ENCODE data around the gene FREM1. TPM values are rescaled to one million over a fixed set of nuclear protein-coding genes. Genes with fewer than 3 reads are reported as not detected.

The FREM1 gene
- total RNA-seq, 1 experiment from 2014 or later, result 1.2 TPM

GRCh38 chr9:14842269-14842668, 68.0 kb downstream of the FREM1 start:
- Histone ChIP-seq H2AFZ (ENCODE audit: low read length) (no peak overlapping the region), H3K4me2 (ENCODE audit: low read length) (no peak overlapping the region), H3K4me3 (ENCODE audit: low read length) (no peak overlapping the region), H3K27me3 (ENCODE audit: low read length) (no peaks in the 10 kb centered on the region), H3K9me2 (replicated peaks; ENCODE audit: low read length) (no peaks in the 10 kb centered on the region), H4K20me1 (ENCODE audit: low read length) (no peaks in the 10 kb centered on the region), H3K9ac (ENCODE audit: low read length) (no peak overlapping the region), H3K4me1 (ENCODE audit: insufficient read depth, low read length) (no peaks in the 10 kb centered on the region), H3K27ac (ENCODE audit: low read length) (no peak overlapping the region), H3K36me3 (ENCODE audit: low read depth, low read length) (no peaks in the 10 kb centered on the region; the same call in 1 of the 2 replicates), H3K79me2 (ENCODE audit: low read length) (no peaks in the 10 kb centered on the region), H3K9me3 (ENCODE audit: low read length) (no peaks in the 10 kb centered on the region), H3F3A (ENCODE audit: low read length, unreplicated experiment) (no peaks in the 10 kb centered on the region)
- ATAC-seq, result no peak
- no peak for TF ChIP-seq CTCF (conservative IDR thresholded peaks at IDR 0.05; ENCODE audit: low read depth, low read length)
- no peak for TF ChIP-seq EZH2 (IDR thresholded peaks at IDR 0.05; ENCODE audit: low read length, unreplicated experiment)
- TF ChIP-seq EZH2phosphoT487 (IDR thresholded peaks at IDR 0.05; ENCODE audit: borderline replicate concordance, low read length), result no peak
- POLR2A ChIA-PET (ENCODE audit: unreplicated experiment), result no interaction called here
- no TSS peak for BruUV-seq (replicated peaks)
- intact Hi-C loops (cut with micrococcal nuclease), result no loop called here
- CTCF ChIA-PET, result no interaction called here
- DNase-seq, result no peak

GRCh38 chr9:14838701-14839100, 71.5 kb downstream of the FREM1 start:
- Histone ChIP-seq H3K9me3 (ENCODE audit: low read length) (no peaks in the 10 kb centered on the region), H3F3A (ENCODE audit: low read length, unreplicated experiment) (no peaks in the 10 kb centered on the region), H2AFZ (ENCODE audit: low read length) (no peak overlapping the region), H3K9ac (ENCODE audit: low read length) (no peak overlapping the region), H3K36me3 (ENCODE audit: low read depth, low read length) (no peaks in the 10 kb centered on the region), H3K4me2 (ENCODE audit: low read length) (no peak overlapping the region), H4K20me1 (ENCODE audit: low read length) (no peaks in the 10 kb centered on the region), H3K9me2 (replicated peaks; ENCODE audit: low read length) (no peaks in the 10 kb centered on the region), H3K4me1 (ENCODE audit: insufficient read depth, low read length) (no peaks in the 10 kb centered on the region), H3K4me3 (ENCODE audit: low read length) (no peak overlapping the region), H3K27me3 (ENCODE audit: low read length) (no peaks in the 10 kb centered on the region), H3K27ac (ENCODE audit: low read length) (no peak overlapping the region), H3K79me2 (ENCODE audit: low read length) (no peaks in the 10 kb centered on the region)
- ATAC-seq, result no peak
- no TSS peak for BruUV-seq (replicated peaks)
- intact Hi-C loops (cut with micrococcal nuclease), result no loop called here
- DNase-seq, result no peak
- TF ChIP-seq EZH2 (IDR thresholded peaks at IDR 0.05; ENCODE audit: low read length, unreplicated experiment), result no peak
- TF ChIP-seq EZH2phosphoT487 (IDR thresholded peaks at IDR 0.05; ENCODE audit: borderline replicate concordance, low read length), result no peak
- no peak for TF ChIP-seq CTCF (conservative IDR thresholded peaks at IDR 0.05; ENCODE audit: low read depth, low read length)
- ChIA-PET POLR2A (ENCODE audit: unreplicated experiment) (no interaction called here), CTCF (no interaction called here)

GRCh38 chr9:14836885-14837284, 73.3 kb downstream of the FREM1 start:
- CTCF ChIA-PET, result no interaction called here
- DNase-seq (no peak), ATAC-seq (no peak)
- intact Hi-C loops (cut with micrococcal nuclease), result no loop called here
- Histone ChIP-seq H3F3A (ENCODE audit: low read length, unreplicated experiment) (no peaks in the 10 kb centered on the region), H3K4me2 (ENCODE audit: low read length) (no peak overlapping the region), H3K9ac (ENCODE audit: low read length) (no peak overlapping the region), H2AFZ (ENCODE audit: low read length) (no peak overlapping the region), H3K4me3 (ENCODE audit: low read length) (no peak overlapping the region), H3K4me1 (ENCODE audit: insufficient read depth, low read length) (no peaks in the 10 kb centered on the region), H4K20me1 (ENCODE audit: low read length) (no peaks in the 10 kb centered on the region), H3K9me3 (ENCODE audit: low read length) (no peaks in the 10 kb centered on the region), H3K36me3 (ENCODE audit: low read depth, low read length) (no peaks in the 10 kb centered on the region), H3K27me3 (ENCODE audit: low read length) (no peaks in the 10 kb centered on the region), H3K27ac (ENCODE audit: low read length) (no peak overlapping the region), H3K79me2 (ENCODE audit: low read length) (no peaks in the 10 kb centered on the region), H3K9me2 (replicated peaks; ENCODE audit: low read length) (no peaks in the 10 kb centered on the region)
- BruUV-seq (replicated peaks), result no TSS peak
- TF ChIP-seq EZH2phosphoT487 (IDR thresholded peaks at IDR 0.05; ENCODE audit: borderline replicate concordance, low read length) (no peak), EZH2 (IDR thresholded peaks at IDR 0.05; ENCODE audit: low read length, unreplicated experiment) (no peak), CTCF (conservative IDR thresholded peaks at IDR 0.05; ENCODE audit: low read depth, low read length) (no peak)
- POLR2A ChIA-PET (ENCODE audit: unreplicated experiment), result no interaction called here

All from PC-3 (cell line).